ENCODE data around the gene CDKAL1. TPM values are rescaled to one million over a fixed set of nuclear protein-coding genes. Genes with fewer than 3 reads are reported as not detected.

The CDKAL1 gene
- total RNA-seq, 2 donors from 2014 or later = 23.5 to 26.4 TPM

DNA sequence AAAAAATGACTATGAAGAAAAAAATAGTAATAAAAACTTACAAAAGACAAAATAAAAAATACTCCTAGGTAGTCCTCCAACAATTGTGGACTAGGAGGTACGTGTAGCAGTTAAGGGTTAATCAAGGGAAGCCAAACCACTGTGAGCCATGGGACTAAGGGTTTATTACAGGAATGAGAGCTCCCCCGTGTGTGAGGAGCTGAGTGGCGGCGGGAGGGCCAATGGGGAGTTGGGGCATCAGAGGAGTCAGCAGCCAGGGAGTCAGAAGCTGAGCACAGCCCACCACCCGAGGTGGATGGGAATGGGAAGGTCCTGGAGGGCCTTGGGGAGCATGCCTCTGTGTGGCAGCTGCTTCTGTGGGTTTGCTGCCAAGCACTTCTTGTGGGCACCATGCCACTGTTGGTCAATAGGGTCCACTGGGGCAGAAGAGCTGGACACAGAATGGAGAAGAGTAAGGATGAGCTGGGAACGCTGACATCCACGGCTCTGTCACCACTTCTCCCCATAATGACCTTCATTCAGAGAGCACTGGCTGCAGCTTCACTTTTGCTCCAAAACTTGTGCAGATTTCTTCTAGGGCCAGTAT is 373.3 kb downstream of the CDKAL1 start:
- no peaks in the 10 kb centered on the region for H3K4me1 ChIP-seq (ENCODE audit: control insufficient read depth, insufficient read depth, low read length)
- Mint-ChIP-seq H3K9me3 (no peaks in the 10 kb centered on the region), H3K36me3 (ENCODE audit: low read depth) (no peaks in the 10 kb centered on the region), H3K4me1 (no peaks in the 10 kb centered on the region), H3K27me3 (ENCODE audit: insufficient read depth) (no peaks in the 10 kb centered on the region), H3K4me3 (no peak overlapping the region), H3K27ac (no peak overlapping the region)
- no peak overlapping the region for H3K4me3 ChIP-seq (ENCODE audit: low read length)
- 72 to 82% methylated on average over 4 to 7 of the region's 7 CpGs for WGBS, 2 experiments (ENCODE audit: insufficient coverage in 1 of 2, insufficient read length in 1 of 2)
- no peak overlapping the region for H3K9ac ChIP-seq (ENCODE audit: extremely low read depth, low read length, poor library complexity, severe bottlenecking)
- no peak overlapping the region for H3K27ac ChIP-seq (ENCODE audit: low read depth, low read length)
- peaks cover 13% of the 10 kb centered on the region for H3K9me3 ChIP-seq (ENCODE audit: control insufficient read depth, low read length)
- H3K36me3 ChIP-seq (ENCODE audit: control insufficient read depth, insufficient read depth, low read length) = no peaks in the 10 kb centered on the region
- TF ChIP-seq, protein P1, sequence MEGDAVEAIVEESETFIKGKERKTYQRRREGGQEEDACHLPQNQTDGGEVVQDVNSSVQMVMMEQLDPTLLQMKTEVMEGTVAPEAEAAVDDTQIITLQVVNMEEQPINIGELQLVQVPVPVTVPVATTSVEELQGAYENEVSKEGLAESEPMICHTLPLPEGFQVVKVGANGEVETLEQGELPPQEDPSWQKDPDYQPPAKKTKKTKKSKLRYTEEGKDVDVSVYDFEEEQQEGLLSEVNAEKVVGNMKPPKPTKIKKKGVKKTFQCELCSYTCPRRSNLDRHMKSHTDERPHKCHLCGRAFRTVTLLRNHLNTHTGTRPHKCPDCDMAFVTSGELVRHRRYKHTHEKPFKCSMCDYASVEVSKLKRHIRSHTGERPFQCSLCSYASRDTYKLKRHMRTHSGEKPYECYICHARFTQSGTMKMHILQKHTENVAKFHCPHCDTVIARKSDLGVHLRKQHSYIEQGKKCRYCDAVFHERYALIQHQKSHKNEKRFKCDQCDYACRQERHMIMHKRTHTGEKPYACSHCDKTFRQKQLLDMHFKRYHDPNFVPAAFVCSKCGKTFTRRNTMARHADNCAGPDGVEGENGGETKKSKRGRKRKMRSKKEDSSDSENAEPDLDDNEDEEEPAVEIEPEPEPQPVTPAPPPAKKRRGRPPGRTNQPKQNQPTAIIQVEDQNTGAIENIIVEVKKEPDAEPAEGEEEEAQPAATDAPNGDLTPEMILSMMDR (conservative IDR thresholded peaks at IDR 0.05) = peak; percentile 54
- DNase-seq = peak; percentile 80
- H3K27me3 ChIP-seq (ENCODE audit: control insufficient read depth, insufficient read depth, low read length, poor library complexity, severe bottlenecking) = no peaks in the 10 kb centered on the region

DNA sequence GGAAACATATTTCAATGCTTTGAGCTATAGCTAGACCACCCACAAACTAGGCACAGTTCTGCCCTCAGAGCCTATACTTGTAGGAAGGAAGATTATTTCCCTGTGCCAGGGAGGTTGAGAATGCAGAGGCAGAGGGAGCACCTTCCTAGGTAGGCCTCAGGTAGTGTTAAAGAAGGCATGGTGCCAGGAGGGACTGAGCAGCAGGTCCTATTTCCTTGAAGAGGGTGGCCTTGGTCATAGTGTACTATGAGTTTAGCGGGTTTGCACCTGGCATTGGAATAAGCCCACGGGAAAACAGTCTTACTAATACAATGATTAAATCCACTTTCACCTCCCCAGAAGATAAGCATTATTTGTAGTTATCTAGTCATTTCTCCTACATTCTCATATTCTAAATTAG is 375.4 kb downstream of the CDKAL1 start:
- H3K36me3 ChIP-seq (ENCODE audit: control insufficient read depth, insufficient read depth, low read length) = no peaks in the 10 kb centered on the region
- no peak overlapping the region for H3K27ac ChIP-seq (ENCODE audit: low read depth, low read length)
- H3K4me1 ChIP-seq (ENCODE audit: control insufficient read depth, insufficient read depth, low read length) = no peaks in the 10 kb centered on the region
- Mint-ChIP-seq H3K4me1 (no peaks in the 10 kb centered on the region), H3K36me3 (ENCODE audit: low read depth) (peaks cover 8% of the 10 kb centered on the region), H3K27me3 (ENCODE audit: insufficient read depth) (no peaks in the 10 kb centered on the region), H3K9me3 (peaks cover 14% of the 10 kb centered on the region), H3K27ac (no peak overlapping the region), H3K4me3 (no peak overlapping the region)
- TF ChIP-seq, protein P1 (conservative IDR thresholded peaks at IDR 0.05) = no peak
- no peak overlapping the region for H3K9ac ChIP-seq (ENCODE audit: extremely low read depth, low read length, poor library complexity, severe bottlenecking)
- H3K9me3 ChIP-seq (ENCODE audit: control insufficient read depth, low read length) = peaks cover 17% of the 10 kb centered on the region
- WGBS, 2 experiments (ENCODE audit: insufficient coverage in 1 of 2, insufficient read length in 1 of 2) = 94% methylated on average over 2 of the region's 2 CpGs; no CpG with 5 or more reads in 1 of the 2 experiments
- no peak overlapping the region for H3K4me3 ChIP-seq (ENCODE audit: low read length)
- no peak for DNase-seq
- H3K27me3 ChIP-seq (ENCODE audit: control insufficient read depth, insufficient read depth, low read length, poor library complexity, severe bottlenecking) = no peaks in the 10 kb centered on the region

DNA sequence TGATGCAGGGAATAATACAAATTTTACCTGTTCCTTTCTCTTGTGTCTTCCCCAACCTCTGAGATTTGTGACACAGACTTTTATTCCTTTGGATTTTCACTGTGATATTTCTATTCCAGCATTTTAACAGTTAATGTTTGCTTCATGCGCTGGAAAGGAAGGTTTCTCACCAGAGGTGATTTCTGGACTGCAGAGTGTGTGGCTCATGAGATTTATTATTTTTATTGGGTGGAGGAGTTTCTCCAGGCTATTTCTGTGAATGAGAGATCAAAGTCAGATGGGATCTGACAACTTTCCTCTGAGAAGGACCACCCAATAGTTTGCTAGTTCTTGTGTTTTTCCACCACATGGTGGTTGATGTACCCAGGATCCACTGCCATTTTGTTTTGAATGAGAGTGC is 377.5 kb downstream of the CDKAL1 start:
- Histone ChIP-seq H3K27me3 (ENCODE audit: control insufficient read depth, insufficient read depth, low read length, poor library complexity, severe bottlenecking) (no peaks in the 10 kb centered on the region), H3K27ac (ENCODE audit: low read depth, low read length) (no peak overlapping the region), H3K36me3 (ENCODE audit: control insufficient read depth, insufficient read depth, low read length) (no peaks in the 10 kb centered on the region), H3K4me3 (ENCODE audit: low read length) (no peak overlapping the region), H3K4me1 (ENCODE audit: control insufficient read depth, insufficient read depth, low read length) (no peaks in the 10 kb centered on the region), H3K9ac (ENCODE audit: extremely low read depth, low read length, poor library complexity, severe bottlenecking) (no peak overlapping the region), H3K9me3 (ENCODE audit: control insufficient read depth, low read length) (peaks cover 19% of the 10 kb centered on the region)
- Mint-ChIP-seq H3K4me1 (no peaks in the 10 kb centered on the region), H3K27me3 (ENCODE audit: insufficient read depth) (no peaks in the 10 kb centered on the region), H3K27ac (peak overlapping the region; percentile 48), H3K36me3 (ENCODE audit: low read depth) (peaks cover 20% of the 10 kb centered on the region), H3K9me3 (peaks cover 30% of the 10 kb centered on the region), H3K4me3 (no peak overlapping the region)
- TF ChIP-seq, protein P1 (conservative IDR thresholded peaks at IDR 0.05) = no peak
- WGBS, 2 experiments (ENCODE audit: insufficient coverage in 1 of 2, insufficient read length in 1 of 2) = 97% methylated on average over 1 of the region's 1 CpG; no CpG with 5 or more reads in 1 of the 2 experiments
- no peak for DNase-seq

Data from endodermal cell (in vitro differentiated cells).